ENCODE data around the gene RAB30.

The RAB30 gene

DNA sequence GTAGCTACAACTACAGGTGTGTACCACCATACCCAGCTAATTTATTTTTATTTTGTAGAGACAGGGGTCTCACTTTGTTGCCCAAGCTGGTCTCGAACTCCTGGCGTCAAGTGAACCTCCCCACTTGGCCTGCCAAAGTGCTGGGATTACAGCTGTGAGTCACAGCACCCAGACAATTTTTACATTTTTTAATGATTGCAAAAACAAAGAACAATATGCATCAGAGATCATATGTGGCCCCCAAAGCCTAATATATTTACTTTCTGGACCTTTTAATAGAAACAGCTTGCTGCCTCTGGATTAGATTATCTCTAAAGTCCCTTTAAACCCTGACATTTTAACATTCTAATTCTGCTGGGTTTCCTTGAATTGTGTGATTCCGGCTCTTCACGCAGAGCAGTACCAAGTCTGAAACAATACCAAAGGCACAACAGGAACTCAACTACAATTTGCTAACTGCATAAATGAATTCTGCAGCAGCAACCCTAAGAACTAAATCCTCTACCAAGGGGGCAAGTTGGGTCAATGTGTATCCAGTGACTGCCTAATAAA, 25.0 kb downstream of the RAB30 start:
- TF ChIP-seq, protein P1, sequence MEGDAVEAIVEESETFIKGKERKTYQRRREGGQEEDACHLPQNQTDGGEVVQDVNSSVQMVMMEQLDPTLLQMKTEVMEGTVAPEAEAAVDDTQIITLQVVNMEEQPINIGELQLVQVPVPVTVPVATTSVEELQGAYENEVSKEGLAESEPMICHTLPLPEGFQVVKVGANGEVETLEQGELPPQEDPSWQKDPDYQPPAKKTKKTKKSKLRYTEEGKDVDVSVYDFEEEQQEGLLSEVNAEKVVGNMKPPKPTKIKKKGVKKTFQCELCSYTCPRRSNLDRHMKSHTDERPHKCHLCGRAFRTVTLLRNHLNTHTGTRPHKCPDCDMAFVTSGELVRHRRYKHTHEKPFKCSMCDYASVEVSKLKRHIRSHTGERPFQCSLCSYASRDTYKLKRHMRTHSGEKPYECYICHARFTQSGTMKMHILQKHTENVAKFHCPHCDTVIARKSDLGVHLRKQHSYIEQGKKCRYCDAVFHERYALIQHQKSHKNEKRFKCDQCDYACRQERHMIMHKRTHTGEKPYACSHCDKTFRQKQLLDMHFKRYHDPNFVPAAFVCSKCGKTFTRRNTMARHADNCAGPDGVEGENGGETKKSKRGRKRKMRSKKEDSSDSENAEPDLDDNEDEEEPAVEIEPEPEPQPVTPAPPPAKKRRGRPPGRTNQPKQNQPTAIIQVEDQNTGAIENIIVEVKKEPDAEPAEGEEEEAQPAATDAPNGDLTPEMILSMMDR (IDR thresholded peaks at IDR 0.05; ENCODE audit: borderline replicate concordance, control extremely low read depth, extremely low read depth, insufficient read depth, missing control alignments), result no peak
- no peak for DNase-seq (ENCODE audit: low spot score)
- in situ Hi-C loops (cut with MboI; ENCODE audit: low sequenced_read_pairs, unreplicated experiment), result no loop called here

GRCh38 chr11:83044958-83045712, 26.6 kb downstream of the RAB30 start:
- in situ Hi-C loops (cut with MboI; ENCODE audit: low sequenced_read_pairs, unreplicated experiment), result no loop called here
- peak; percentile 41 for DNase-seq (ENCODE audit: low spot score)
- TF ChIP-seq, protein P1 (IDR thresholded peaks at IDR 0.05; ENCODE audit: borderline replicate concordance, control extremely low read depth, extremely low read depth, insufficient read depth, missing control alignments), result no peak

- TF ChIP-seq, protein P1 (IDR thresholded peaks at IDR 0.05; ENCODE audit: borderline replicate concordance, control extremely low read depth, extremely low read depth, insufficient read depth, missing control alignments), result no peak
- in situ Hi-C loops (cut with MboI; ENCODE audit: low sequenced_read_pairs, unreplicated experiment), result no loop called here
- DNase-seq (ENCODE audit: low spot score), result no peak
Measured at GRCh38 chr11:83042964-83043711, 28.6 kb downstream of the RAB30 start.

DNA sequence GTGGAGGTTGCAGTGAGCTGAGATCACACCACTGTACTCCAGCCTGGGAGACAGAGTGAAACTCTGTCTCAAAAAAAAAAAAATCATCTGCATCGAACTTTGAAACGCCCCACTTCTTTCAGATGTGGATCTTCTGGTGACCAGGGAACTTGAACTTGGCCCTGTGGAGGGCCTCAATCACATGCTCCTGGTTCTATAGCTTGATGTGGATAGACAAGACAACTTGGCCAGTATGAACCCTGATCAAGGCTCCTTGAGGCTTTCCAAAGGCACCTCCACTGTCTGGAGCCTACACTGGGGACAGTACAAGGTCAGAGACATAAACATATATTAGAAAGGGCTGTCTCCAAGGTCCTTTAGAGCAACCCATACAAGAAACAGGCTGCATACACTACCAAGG, 30.6 kb downstream of the RAB30 start:
- TF ChIP-seq, protein P1 (IDR thresholded peaks at IDR 0.05; ENCODE audit: borderline replicate concordance, control extremely low read depth, extremely low read depth, insufficient read depth, missing control alignments), result no peak
- in situ Hi-C loops (cut with MboI; ENCODE audit: low sequenced_read_pairs, unreplicated experiment), result no loop called here

GRCh38 chr11:83039566-83039965, 32.1 kb downstream of the RAB30 start:
- TF ChIP-seq, protein P1 (IDR thresholded peaks at IDR 0.05; ENCODE audit: borderline replicate concordance, control extremely low read depth, extremely low read depth, insufficient read depth, missing control alignments), result no peak
- no peak for DNase-seq (ENCODE audit: low spot score)
- in situ Hi-C loops (cut with MboI; ENCODE audit: low sequenced_read_pairs, unreplicated experiment), result no loop called here

More for the DNA sequence above, 30.6 kb downstream of the RAB30 start:
- no peak for DNase-seq (ENCODE audit: low spot score)

DNA sequence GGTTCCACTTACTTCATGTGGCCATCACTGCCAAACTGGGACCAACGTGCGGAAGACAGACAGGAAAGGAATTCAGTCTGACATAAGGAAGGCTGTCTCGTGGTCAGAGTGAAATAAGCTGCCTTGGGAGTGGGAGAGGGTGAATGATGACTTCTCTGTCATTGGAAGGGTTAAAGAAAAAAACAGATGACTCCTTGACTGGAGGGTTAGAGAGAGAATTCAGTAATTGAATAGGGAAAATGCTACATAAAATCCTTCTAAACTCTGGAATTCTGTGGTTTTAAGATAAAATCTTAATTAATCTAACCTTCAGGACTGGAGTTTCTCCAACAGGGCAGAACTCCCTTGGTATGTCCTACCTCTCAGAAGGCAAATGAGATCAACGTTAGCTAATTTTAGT, 33.8 kb downstream of the RAB30 start:
- in situ Hi-C loops (cut with MboI; ENCODE audit: low sequenced_read_pairs, unreplicated experiment), result no loop called here
- TF ChIP-seq, protein P1 (IDR thresholded peaks at IDR 0.05; ENCODE audit: borderline replicate concordance, control extremely low read depth, extremely low read depth, insufficient read depth, missing control alignments), result no peak
- no peak for DNase-seq (ENCODE audit: low spot score)
